Adrenal gland (tissue), 12 donors: ENCODE data around the gene FCN1. TPM values are rescaled to one million over a fixed set of nuclear protein-coding genes. Genes with fewer than 3 reads are reported as not detected.

ENCODE experiments used
- DNase-seq, 7 donors: peaks; one replicate each; pipeline ENCODE4 v3.0.0-alpha.2; 2019 to 2020
- H3K27ac ChIP-seq, 5 donors: fragments of 200-600 bp; sonication (generic) in 4 of 5; 1 replicate in 3 of 5; 2 replicates in 2 of 5; pipeline versions ENCODE4 v1.5.1 to v1.8.0; 2016 to 2020; ENCODE audit warnings: mild to moderate bottlenecking in 1 of 5
- H3K27me3 ChIP-seq: fragments of 200-600 bp; 2 replicates; pipeline ENCODE4 v1.8.0; 2021
- H3K36me3 ChIP-seq, 2 donors: fragments of 200-600 bp; replicated peaks in 1 of 2; 1 replicate in 1 of 2; 2 replicates in 1 of 2; pipeline versions ENCODE4 v1.5.1 to v1.8.0; 2018 to 2022
- H3K4me1 ChIP-seq, 2 donors: fragments of 200-600 bp; replicated peaks in 1 of 2; 1 replicate in 1 of 2; 2 replicates in 1 of 2; pipeline versions ENCODE4 v1.5.1 to v1.8.0; 2018 to 2021
- H3K4me3 ChIP-seq, 4 donors: fragments of 200-600 bp; sonication (generic) in 3 of 4; one replicate each; pipeline ENCODE4 v1.5.1; 2016 to 2018
- H3K9me3 ChIP-seq, 3 donors: fragments of 200-600 bp; sonication (generic) in 1 of 3; replicated peaks in 1 of 3; 1 replicate in 2 of 3; 2 replicates in 1 of 3; pipeline versions ENCODE4 v1.5.1 to v1.8.0; 2016 to 2021
- POLR2A ChIP-seq, 2 donors: fragments of 450-650 bp; IDR thresholded peaks; one replicate each; pipeline ENCODE4 v1.6.1; 2017; ENCODE audit warnings: antibody characterized with exemption in 2 of 2, mild to moderate bottlenecking in 2 of 2, moderate library complexity in 1 of 2
- WGBS, 4 donors: extraction: QIAGEN DNeasy Blood & Tissue Kit in 2 of 4; methylation state at CpG; one replicate each; pipeline versions ENCODE4 v1.1.5 to v1.1.7; 2013 to 2017; 5-methylcytosine and 5-hydroxymethylcytosine counted together
- intact Hi-C, 2 donors: fragments of 100-400 bp; cut with DNase I; formaldehyde crosslinking; loops; one replicate each; pipeline versions ENCODE4 v1.14.1 to v1.15.0; 2022 to 2023
- polyA plus RNA-seq, 3 donors: library from polyadenylated mRNA; stranded (reverse); fragments of 200-250 nt in 2 of 3; fragments of 350-450 nt in 1 of 3; fragmentation: Illumina TruSeq in 1 of 3; extraction: RNeasy Lipid Tissue Mini Kit (QIAGEN cat#74804) in 1 of 3; gene quantifications; one replicate each; pipeline ENCODE4 v1.2.3, GENCODE V29; 2013 to 2014
- total RNA-seq, 9 donors: library from RNA; depleted of rRNA in 4 of 9; stranded (reverse); fragments of >200 nt in 4 of 9; fragments of 120-200 nt in 1 of 9; fragmentation: NEBNext Ultra II Directional in 1 of 9; extraction: Animal tissue kit (Norgen Biotek cat#: 25700) in 1 of 9; gene quantifications; one replicate each; pipeline versions ENCODE4 v1.1.0 to v1.2.4, GENCODE V29; 2013 to 2023
- TF ChIP-seq, protein P1 (sequence below), 6 experiments: fragments of 450-650 bp in 4 of 6; fragments of 200-600 bp in 2 of 6; sonication (generic) in 1 of 6; IDR thresholded peaks; 1 replicate in 5 of 6; 2 replicates in 1 of 6; pipeline versions ENCODE4 v1.5.1 to v1.8.0; 2016 to 2021; ENCODE audit warnings: antibody characterized with exemption in 6 of 6, mild to moderate bottlenecking in 2 of 6, moderate library complexity in 1 of 6
- donor health status: healthy with polysubstance abuse.
- donor health status: Bipolar disorder and iron deficiency.
- donor health status: DM: yes; HTN: yes; CAD: no.
- donor health status: DM: no; HTN: no; CAD: no.
- donor health status: DM: no; HTN: no; CAD: no.
- donor health status: DM: yes; HTN: yes; CAD: no.

FCN1 gene
- total and polyA plus RNA-seq, 12 donors = 0.57 to 7.0 (median 2.4) TPM; not detected in 1

DNA sequence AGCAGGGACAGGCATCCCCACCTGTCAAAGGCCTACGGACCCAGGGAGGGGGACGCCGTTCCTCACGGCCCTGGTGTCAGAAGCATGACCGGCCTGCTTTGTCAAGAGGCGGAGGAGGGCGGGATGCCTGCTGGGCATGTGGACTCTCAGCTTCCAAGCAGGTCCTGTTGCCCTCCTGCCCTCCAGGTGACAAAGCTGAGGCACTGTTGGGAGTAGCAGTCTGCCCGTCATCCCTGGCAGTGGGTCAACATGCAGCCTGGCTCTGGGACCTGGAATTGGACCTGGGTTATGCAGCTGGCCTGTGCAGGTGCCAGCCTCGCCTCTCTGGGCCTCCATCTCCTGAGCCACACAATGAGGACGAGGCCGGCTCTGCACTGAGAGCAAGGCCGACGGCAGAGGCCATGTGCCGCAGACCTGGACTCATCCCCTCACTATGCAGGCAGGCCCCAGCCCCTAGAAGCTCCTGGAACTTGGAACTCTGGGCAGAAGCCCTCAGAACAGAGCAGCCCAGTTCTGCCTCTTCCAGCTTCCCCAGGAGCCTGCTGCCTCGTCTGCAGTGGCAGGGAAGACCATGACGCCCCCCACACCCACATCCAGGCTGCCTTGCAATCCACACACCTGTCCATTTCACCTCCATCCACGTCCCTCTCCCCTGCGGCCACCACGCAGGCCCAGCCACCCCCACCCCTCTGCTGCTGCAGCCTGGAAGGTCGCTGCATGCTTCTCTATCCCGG is 20.8 kb upstream of the FCN1 start:
- Histone ChIP-seq H3K9me3 (no peaks in the 10 kb centered on the region), H3K36me3 (no peaks in the 10 kb centered on the region), H3K27ac (no peak overlapping the region), H3K4me3 (no peak overlapping the region), H3K27me3 (no peaks in the 10 kb centered on the region), H3K4me1 (peaks cover 0 to 10% of the 10 kb centered on the region in 2 donors)
- TF ChIP-seq, protein P1, sequence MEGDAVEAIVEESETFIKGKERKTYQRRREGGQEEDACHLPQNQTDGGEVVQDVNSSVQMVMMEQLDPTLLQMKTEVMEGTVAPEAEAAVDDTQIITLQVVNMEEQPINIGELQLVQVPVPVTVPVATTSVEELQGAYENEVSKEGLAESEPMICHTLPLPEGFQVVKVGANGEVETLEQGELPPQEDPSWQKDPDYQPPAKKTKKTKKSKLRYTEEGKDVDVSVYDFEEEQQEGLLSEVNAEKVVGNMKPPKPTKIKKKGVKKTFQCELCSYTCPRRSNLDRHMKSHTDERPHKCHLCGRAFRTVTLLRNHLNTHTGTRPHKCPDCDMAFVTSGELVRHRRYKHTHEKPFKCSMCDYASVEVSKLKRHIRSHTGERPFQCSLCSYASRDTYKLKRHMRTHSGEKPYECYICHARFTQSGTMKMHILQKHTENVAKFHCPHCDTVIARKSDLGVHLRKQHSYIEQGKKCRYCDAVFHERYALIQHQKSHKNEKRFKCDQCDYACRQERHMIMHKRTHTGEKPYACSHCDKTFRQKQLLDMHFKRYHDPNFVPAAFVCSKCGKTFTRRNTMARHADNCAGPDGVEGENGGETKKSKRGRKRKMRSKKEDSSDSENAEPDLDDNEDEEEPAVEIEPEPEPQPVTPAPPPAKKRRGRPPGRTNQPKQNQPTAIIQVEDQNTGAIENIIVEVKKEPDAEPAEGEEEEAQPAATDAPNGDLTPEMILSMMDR (IDR thresholded peaks at IDR 0.05) = no peak
- no peak for TF ChIP-seq POLR2A (IDR thresholded peaks at IDR 0.05)
- no peak for DNase-seq
- 84 to 88% (median 87%) methylated on average over 9 to 21 of the region's 21 CpGs for WGBS, 4 donors
- intact Hi-C loops = no loop called here

DNA sequence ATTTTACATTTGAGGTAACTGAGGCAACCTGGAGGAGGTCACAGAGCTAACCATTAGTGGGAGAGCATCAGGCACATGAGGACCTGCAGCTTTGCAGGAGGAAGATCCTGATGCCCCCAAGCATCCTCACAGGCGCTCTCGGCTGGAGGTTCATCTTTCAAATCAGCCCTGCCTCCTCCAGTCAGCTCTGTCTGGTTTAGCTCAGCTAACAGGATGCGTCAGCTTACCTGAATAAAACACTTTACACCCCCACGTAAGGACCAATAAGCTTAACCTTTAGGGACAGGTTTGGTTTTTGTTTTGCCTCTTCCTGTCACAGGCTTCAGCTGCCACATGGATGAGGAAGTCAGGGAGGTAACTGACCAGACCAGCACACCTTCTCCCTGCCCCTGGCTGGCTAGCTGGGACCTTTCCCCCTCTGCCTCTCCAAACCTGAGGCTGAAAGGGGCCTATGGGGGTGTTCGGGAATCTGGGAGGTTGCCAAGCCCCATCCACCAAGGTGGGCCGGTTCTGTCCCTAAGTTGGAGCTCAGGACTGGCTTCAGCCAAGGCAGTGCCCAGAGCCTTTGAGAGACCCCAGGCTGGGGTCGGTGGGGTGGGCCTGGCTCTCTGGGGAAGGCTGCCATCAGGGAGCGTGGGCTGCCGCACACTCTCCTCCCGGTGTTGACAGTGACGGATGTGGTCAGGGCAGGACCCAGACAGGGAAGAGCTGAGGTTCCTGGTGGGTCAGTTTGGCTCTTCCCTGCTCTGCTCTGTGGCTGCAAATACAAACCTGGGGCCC is 20.0 kb upstream of the FCN1 start:
- Histone ChIP-seq H3K36me3 (no peaks in the 10 kb centered on the region), H3K4me3 (no peak overlapping the region), H3K4me1 (peaks cover 0 to 9% of the 10 kb centered on the region in 2 donors), H3K27me3 (no peaks in the 10 kb centered on the region), H3K27ac (no peak overlapping the region), H3K9me3 (no peaks in the 10 kb centered on the region)
- WGBS, 4 donors = 73 to 87% (median 77%) methylated on average over 4 to 11 of the region's 11 CpGs
- TF ChIP-seq POLR2A (IDR thresholded peaks at IDR 0.05) = no peak
- TF ChIP-seq, protein P1 (IDR thresholded peaks at IDR 0.05) = no peak
- DNase-seq = no peak
- intact Hi-C loops = no loop called here

DNA sequence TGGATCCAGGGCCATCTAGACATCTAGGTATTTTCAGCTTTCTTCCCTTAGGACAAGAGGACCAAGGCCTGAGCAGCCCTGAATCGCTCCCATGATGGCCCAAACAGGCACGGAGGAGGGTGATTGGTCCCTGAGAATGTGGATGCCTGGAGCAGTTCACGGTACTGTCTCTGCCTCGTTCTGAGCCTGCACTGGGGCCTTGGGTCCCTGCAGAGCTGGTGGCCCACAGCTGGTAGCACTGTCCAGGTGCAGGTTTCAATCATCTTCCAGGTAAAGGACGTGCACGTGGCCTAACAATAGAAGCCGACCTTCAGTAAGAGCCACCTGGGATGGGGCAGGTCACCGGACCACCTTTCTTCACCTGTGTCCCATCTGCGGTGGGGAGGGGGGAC is 19.4 kb upstream of the FCN1 start:
- H3K27ac ChIP-seq = no peak overlapping the region
- H3K9me3 ChIP-seq = no peaks in the 10 kb centered on the region
- TF ChIP-seq, protein P1 (IDR thresholded peaks at IDR 0.05) = no peak
- TF ChIP-seq POLR2A (IDR thresholded peaks at IDR 0.05) = no peak
- 70 to 92% (median 85%) methylated on average over 7 to 9 of the region's 9 CpGs for WGBS, 4 donors
- no peaks in the 10 kb centered on the region for H3K36me3 ChIP-seq
- H3K4me1 ChIP-seq = peaks cover 0 to 3% of the 10 kb centered on the region in 2 donors
- DNase-seq = no peak
- intact Hi-C loops = no loop called here
- no peaks in the 10 kb centered on the region for H3K27me3 ChIP-seq
- H3K4me3 ChIP-seq = no peak overlapping the region

DNA sequence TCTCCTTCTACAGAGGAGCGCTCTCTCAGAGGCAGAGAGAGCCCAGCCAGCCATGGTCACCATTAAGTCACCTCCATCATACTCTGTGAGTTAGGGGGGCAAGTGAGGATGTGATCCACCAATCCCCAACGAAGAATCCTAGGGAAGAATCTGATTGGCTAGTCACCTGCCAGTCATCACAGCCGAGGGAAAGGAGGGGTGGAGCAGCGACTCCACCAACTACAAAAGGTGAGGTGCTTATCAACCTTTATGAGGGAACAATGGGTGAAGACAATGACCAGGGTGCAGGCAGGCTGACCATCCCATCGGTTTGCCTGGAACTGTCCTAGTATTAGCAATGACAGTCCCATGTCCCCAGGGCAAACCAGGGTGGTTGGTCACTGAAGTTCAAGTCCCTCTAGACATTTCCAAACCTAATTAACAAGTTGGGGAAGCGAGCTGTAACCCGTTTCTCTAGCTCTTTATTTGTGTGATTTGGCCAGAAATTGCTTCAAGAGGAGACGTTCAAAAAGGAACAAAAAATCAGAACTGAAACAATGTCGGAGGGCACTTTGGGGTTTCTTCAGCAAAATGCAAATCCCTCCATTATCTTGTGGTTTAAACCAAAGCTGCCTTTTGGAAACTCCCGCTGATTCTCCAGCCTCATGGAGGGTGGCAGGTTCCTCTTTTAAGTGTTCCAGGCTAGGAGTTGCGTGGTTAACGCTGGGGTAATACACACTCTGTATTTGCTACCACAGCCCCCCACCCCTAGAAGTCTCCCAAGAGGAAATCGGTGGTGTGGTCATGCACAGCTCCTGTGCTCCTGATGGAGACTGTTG is 18.8 kb upstream of the FCN1 start:
- peak in 1 of 7 donors; percentile 31 for DNase-seq
- Histone ChIP-seq H3K4me1 (no peaks in the 10 kb centered on the region), H3K27me3 (no peaks in the 10 kb centered on the region)

More for the DNA sequence above, 18.8 kb upstream of the FCN1 start:
- H3K27ac ChIP-seq = no peak overlapping the region
- no peaks in the 10 kb centered on the region for H3K36me3 ChIP-seq
- intact Hi-C loops = no loop called here
- 79 to 89% (median 83%) methylated on average over 13 of the region's 13 CpGs for WGBS, 4 donors
- H3K9me3 ChIP-seq = no peaks in the 10 kb centered on the region
- H3K4me3 ChIP-seq = no peak overlapping the region
- TF ChIP-seq POLR2A (IDR thresholded peaks at IDR 0.05) = no peak
- TF ChIP-seq, protein P1 (IDR thresholded peaks at IDR 0.05) = no peak
